Stimulated activated CD4-positive, alpha-beta T cell treated with anti-CD3 and anti-CD28 coated beads, Interleukin-1b, Interleukin-23, amount 100 ng/mL, for 24 hours (primary cell): ENCODE measurements around the gene KIRREL3.

Source experiments
- DNase-seq, 4 experiments: peaks; one replicate each; pipeline ENCODE4 v3.0.0-alpha.2; 2020; ENCODE audit warnings: low read depth in 4 of 4, low spot score in 1 of 4

KIRREL3 gene

DNA sequence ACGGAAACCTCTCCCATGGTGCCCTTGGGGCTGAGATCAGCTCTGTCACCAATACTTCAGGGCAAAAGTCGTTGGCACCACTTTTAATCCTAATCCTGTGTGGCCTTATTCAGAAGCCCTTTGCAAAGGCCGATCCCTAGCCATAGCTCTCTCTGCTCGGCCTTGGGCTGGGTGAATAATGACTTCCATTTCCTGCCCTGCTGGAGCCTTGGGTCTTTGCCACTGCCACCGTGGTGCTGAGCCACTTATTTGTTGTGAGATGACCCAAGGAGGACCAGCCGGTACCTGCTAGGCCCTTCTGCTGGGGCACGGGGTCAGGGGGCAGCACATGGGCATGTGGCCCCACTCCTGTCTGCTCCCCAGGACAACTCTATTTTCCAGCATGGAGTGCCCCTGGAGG is 456.9 kb downstream of the KIRREL3 start:
- no peak for DNase-seq

GRCh38 chr11:126542334-126543015 is 458.1 kb downstream of the KIRREL3 start:
- DNase-seq: no peak

DNA sequence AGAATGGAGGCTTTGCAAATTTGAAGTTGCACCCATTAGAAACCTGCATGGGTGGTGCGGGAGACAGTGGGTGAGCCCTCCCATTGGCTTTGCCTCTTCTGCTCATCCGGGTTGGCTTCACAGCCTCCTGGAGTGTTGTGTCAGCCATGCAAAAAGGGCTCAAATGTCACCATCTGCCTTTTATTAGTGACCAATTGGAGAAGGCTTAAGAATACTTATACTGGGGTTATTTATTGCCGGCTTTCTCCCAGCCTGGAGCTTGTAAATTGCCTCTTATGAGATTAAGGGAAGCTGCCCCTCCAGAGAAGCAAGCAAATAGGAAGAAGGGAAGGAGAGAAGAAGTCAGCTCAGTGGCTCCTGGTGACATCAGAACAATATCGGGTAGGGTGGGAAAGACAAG is 462.5 kb downstream of the KIRREL3 start:
- no peak for DNase-seq

DNA sequence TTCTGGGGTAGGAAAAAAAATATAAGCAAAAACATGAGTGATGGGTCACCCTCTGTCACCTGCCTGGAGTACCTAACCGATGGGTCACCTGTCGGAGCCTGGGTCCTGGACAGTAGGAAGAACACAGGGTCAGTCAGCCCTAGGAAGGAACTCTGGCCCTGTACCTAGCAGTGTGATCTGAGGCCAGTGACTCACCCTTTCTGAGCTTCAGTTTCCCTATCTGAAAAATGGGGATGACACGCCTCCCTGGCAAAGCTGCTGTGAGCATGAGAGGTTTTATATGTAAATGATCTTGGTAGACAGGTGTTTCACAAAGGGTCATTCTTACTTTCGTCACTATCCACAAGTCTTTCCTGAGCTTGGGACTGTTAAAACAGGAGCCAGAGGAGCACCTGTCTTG is 463.1 kb downstream of the KIRREL3 start:
- DNase-seq: no peak

GRCh38 chr11:126534141-126534805 is 466.3 kb downstream of the KIRREL3 start:
- DNase-seq: no peak

DNA sequence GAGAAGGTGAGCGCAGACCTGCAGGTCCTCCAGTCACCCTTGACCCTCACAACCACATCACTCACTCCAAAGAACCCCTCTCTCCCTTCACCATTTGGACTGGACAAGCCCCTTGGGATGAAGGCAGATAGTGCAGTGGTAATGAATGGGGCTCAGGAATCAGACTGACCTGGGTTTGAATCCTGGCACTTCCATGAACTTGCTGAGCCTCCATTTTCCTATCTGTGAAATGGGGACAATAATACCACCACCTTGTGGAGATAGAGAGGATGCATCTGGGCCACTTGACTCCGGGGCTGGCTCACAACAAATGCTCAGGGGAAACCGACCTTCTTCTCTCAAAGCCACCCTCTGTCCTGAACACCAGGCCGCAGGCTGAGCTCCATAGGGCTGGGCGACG is 467.0 kb downstream of the KIRREL3 start:
- DNase-seq: no peak

GRCh38 chr11:126530416-126530815 is 470.2 kb downstream of the KIRREL3 start:
- no peak for DNase-seq

GRCh38 chr11:126529037-126529436 is 471.5 kb downstream of the KIRREL3 start:
- no peak for DNase-seq

GRCh38 chr11:126528075-126528474 is 472.5 kb downstream of the KIRREL3 start:
- DNase-seq: no peak

GRCh38 chr11:126527651-126528050 is 472.9 kb downstream of the KIRREL3 start:
- no peak for DNase-seq

- no peak for DNase-seq
Observed at GRCh38 chr11:126526471-126526870, 474.1 kb downstream of the KIRREL3 start.

GRCh38 chr11:126525702-126526101 is 474.9 kb downstream of the KIRREL3 start:
- no peak for DNase-seq

GRCh38 chr11:126525216-126525615 is 475.4 kb downstream of the KIRREL3 start:
- DNase-seq: no peak

- no peak for DNase-seq
Observed at GRCh38 chr11:126523441-126524205, 476.9 kb downstream of the KIRREL3 start.

- DNase-seq: no peak
Observed at GRCh38 chr11:126522606-126523005, 478.0 kb downstream of the KIRREL3 start.

- DNase-seq: no peak
Observed at GRCh38 chr11:126522152-126522551, 478.4 kb downstream of the KIRREL3 start.

DNA sequence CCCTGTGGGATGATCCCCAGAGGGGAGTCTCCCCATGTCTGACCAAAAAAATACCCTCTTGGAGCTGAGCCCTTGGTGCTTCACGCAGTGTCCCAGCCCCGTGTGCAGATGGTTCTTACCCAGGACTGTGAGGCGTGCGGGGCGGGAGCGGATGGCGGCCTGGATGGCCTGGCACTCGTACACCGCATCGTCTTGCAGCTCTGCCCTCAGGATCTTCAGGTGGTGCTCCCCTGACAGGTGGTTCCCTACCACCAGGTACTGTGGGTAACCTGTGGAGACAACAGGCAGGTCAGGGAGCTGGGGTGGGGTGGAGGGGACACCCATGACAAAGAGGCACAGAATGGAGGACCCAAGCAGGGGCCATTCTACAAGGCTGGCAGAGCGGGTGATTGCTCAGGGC is 479.4 kb downstream of the KIRREL3 start:
- no peak for DNase-seq

GRCh38 chr11:126519764-126520734 is 480.5 kb downstream of the KIRREL3 start:
- DNase-seq: no peak

DNA sequence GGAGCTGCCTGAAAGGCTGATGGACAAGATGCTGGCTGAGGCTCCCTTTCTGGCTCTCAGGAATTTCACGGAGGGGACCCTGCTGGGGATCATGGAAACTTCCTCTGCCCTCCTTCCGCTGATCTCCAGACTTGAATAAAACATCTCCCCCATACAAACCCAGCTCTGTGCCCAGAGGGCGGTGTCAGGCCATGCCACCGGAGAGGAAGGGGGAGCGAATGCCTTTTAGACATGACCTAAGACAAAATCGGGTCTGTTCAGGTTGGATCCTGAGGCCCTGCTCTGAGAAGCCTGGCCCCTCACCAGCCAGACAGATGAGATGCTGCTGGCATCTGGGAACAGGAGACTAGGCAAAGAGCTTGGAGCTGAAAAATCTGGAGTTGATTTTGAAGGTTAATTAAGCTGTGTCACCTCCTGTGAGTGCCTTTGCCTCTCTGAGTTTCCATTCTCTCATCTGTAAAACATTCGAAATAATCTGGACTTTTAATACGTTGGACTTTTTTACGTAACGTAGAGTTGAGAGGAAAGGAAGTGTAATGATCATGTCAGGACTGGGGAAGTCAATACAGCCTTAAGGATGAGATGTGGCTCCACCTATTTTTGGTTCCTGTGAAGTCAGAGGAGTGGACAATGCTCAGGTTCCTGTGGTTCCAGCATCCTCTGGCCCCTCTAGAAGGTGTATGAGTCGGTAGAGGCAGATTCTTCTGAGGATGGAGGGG is 481.4 kb downstream of the KIRREL3 start:
- DNase-seq: no peak
